GM13976 (cell line): Measurements from ENCODE around the gene THSD8.

Experiments used
- DNase-seq: peaks from one replicate; pipeline ENCODE4 v3.0.0; 2012; ENCODE audit warnings: low spot score
- in situ Hi-C: fragments of 300-500 bp; cut with MboI; formaldehyde crosslinking; loops from one replicate; pipeline ENCODE4 v1.12.0; 2022; ENCODE audit warnings: low sequenced_read_pairs, mixed read lengths, inconsistent platforms; ENCODE audit not compliant: unreplicated experiment
- TF ChIP-seq, protein P1 (sequence below): IDR thresholded peaks from 2 replicates; pipeline ENCODE4 v1.5.1; 2012; ENCODE audit warnings: borderline replicate concordance, mild to moderate bottlenecking; ENCODE audit not compliant: insufficient read depth; ENCODE audit errors: extremely low read depth, missing control alignments, control extremely low read depth

THSD8 gene

DNA sequence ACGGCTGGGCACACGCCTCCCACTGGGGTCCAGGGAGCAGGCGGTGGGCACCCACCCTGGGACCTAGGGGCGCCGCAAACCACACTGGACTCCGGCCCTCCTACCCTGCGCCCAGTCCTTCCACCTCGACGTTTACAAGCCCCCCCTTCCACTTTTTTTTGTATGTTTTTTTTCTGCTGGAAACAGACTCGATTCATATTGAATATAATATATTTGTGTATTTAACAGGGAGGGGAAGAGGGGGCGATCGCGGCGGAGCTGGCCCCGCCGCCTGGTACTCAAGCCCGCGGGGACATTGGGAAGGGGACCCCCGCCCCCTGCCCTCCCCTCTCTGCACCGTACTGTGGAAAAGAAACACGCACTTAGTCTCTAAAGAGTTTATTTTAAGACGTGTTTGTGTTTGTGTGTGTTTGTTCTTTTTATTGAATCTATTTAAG, 9.0 kb upstream of the THSD8 start:
- DNase-seq, result no peak
- TF ChIP-seq, protein P1, sequence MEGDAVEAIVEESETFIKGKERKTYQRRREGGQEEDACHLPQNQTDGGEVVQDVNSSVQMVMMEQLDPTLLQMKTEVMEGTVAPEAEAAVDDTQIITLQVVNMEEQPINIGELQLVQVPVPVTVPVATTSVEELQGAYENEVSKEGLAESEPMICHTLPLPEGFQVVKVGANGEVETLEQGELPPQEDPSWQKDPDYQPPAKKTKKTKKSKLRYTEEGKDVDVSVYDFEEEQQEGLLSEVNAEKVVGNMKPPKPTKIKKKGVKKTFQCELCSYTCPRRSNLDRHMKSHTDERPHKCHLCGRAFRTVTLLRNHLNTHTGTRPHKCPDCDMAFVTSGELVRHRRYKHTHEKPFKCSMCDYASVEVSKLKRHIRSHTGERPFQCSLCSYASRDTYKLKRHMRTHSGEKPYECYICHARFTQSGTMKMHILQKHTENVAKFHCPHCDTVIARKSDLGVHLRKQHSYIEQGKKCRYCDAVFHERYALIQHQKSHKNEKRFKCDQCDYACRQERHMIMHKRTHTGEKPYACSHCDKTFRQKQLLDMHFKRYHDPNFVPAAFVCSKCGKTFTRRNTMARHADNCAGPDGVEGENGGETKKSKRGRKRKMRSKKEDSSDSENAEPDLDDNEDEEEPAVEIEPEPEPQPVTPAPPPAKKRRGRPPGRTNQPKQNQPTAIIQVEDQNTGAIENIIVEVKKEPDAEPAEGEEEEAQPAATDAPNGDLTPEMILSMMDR, result no peak
- in situ Hi-C loops, result no loop called here

DNA sequence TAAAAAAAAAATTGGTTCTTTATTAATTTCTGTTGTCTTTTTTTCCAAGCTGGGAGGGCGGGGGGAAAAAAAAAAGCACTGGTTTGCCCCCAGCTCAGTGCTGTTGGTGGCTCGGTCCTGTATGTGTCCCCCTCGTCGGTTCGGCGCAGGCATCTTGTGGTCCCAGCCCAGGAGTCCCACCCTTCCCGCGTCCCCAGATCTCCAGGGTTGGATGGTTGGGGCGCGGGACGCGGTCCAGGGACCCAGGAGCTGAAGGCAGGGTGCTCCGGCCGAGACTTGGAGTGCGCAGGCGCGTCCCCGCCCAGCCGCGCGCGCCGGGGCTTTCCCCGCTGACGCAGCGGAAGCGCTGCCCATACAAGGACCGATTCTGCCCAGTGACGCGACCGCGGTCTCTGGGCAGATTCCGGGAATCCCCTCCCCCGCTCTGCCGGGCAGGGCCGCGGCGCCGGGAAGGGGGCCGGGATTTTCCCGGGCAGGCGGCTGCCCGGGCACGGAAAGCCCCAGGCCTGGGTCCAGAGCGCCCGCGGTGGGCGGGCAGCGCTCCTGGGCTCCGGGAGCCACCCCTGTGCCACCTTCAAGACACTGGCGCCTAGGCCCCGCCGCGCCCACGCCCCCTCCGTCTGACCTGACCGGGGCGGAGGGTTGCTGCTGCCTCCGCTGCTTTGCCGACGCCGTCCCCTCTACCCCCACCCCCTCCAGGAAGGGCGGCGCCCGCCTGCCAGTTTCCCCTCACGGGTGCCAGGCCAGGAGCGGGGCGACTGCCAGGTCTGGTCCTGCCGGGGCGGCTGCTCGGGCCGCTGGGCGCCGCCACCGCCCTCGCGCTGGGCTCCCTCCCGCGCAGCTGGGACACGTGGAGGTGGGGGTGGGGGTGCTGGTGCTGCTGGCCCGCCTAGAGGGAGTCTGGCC, 8.3 kb upstream of the THSD8 start:
- TF ChIP-seq, protein P1, result no peak
- in situ Hi-C loops, result no loop called here
- DNase-seq, result peak; percentile 94

DNA sequence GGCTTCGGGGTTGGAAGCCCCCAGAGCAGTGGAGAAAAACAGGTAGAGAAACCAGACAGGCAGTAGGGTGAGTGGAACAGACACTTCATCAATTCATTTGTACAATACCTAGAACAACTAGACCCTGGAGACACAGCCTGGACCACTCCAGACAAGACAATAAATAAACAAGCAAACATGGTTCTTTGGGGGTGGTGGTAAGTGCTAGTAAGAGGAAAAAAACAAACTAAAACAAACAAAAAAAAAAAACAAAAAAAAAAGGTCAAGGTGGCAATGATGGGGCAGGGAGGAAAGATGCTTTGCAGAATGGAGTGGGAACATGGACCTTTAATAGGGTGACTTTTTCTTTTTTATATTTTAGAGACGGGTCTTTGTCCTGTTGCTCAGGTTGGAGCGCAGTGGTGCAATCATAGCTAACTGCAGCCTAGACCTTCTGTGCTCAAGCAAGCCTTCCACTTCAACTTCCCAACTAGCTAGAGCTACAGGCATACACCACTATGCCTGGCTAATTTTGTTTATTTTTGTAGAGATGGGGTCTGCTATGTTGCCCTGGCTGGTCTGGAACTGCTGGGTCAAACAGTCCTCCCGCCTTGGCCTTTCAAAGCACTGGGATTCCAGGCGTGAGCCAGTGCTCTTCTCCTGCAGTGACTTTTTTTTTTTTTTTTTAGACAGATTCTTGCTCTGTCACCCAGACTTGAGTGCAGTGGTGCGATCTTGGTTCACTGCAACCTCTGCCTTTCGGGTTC, 7.5 kb upstream of the THSD8 start:
- TF ChIP-seq, protein P1, result no peak
- in situ Hi-C loops, result no loop called here
- DNase-seq, result no peak

DNA sequence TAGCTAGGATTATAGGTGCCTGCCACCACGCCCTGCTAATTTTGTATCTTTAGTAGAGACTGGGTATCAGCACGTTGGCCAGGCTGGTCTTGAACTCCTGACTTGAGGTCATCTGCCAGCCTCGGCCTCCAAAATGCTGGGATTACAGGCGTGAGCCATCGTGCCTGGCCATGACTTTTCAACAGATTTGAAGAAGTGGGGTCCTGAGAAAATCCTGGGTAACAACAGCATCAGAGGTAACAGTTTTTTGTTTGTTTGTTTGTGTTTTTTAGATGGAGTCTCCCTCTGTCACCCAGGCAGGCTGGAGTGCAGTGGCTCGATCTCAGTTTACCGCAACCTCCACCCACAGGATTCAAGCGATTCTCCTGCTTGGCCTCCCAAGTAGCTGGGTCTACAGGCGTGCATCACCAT, 6.9 kb upstream of the THSD8 start:
- TF ChIP-seq, protein P1, result no peak
- no peak for DNase-seq
- in situ Hi-C loops, result no loop called here

- in situ Hi-C loops, result no loop called here
These were observed 5.5 kb upstream of the THSD8 start for GRCh38 chr19:12796146-12797071.

More at GRCh38 chr19:12796146-12797071, 5.5 kb upstream of the THSD8 start:
- TF ChIP-seq, protein P1, result peak; percentile 87
- DNase-seq, result peak; percentile 74
